A549 (cell line): ENCODE data around the gene BMAL1. TPM values are rescaled to one million over a fixed set of nuclear protein-coding genes. Genes with fewer than 3 reads are reported as not detected.

Source experiments
- ATAC-seq, 2 experiments: fragments of 200-7000 bp in 1 of 2; fragments of >200 bp in 1 of 2; cut with Nextera tagmentation in 1 of 2; cut with Tn5 transposase in 1 of 2; 3 replicates each; pipeline versions ENCODE4 v1.8.0 to v1.9.1; 2018 to 2020; ENCODE audit warnings: mild to moderate bottlenecking in 1 of 2, moderate library complexity in 1 of 2
- CTCF ChIA-PET: fragments of 300-600 bp; sonication (Branson Sonifier 250); formaldehyde crosslinking; extraction: SDS; loops from one replicate; lab custom pipeline; 2021; ENCODE audit warnings: antibody characterized with exemption, inconsistent platforms; lab: Yijun Ruan, JAX
- POLR2A ChIA-PET: fragments of 350-600 bp; formaldehyde crosslinking; extraction: SDS; loops from one replicate; lab custom pipeline; 2021; ENCODE audit warnings: antibody characterized with exemption, inconsistent platforms; lab: Yijun Ruan, JAX
- DNase-seq, 2 experiments: peaks; one replicate each; pipeline versions ENCODE4 v3.0.0 to v3.0.0-alpha.2; 2011 to 2016; ENCODE audit warnings: low read depth in 1 of 2, low spot score in 1 of 2
- FAIRE-seq: peaks from 2 replicates; lab custom pipeline; 2011; peaks lifted over from hg19 to GRCh38; lab: Jason Lieb, UNC
- H3K27ac ChIP-seq, 2 experiments: fragments of >200 bp; sonication (Bioruptor Twin); formaldehyde crosslinking; 3 replicates each; pipeline ENCODE4 v1.5.1; 2016 to 2017
- H3K4me1 ChIP-seq: fragments of >200 bp; sonication (Bioruptor Twin); formaldehyde crosslinking; 3 replicates; pipeline ENCODE4 v1.6.1; 2016
- H3K4me2 ChIP-seq: fragments of >200 bp; sonication (Bioruptor Twin); formaldehyde crosslinking; 3 replicates; pipeline ENCODE4 v1.6.1; 2016
- H3K4me3 ChIP-seq: fragments of >200 bp; sonication (Bioruptor Twin); formaldehyde crosslinking; 3 replicates; pipeline ENCODE4 v1.5.1; 2016
- H3K9me3 ChIP-seq: fragments of >200 bp; sonication (Bioruptor Twin); formaldehyde crosslinking; 3 replicates; pipeline ENCODE4 v1.6.1; 2016
- BHLHE40 ChIP-seq: IDR thresholded peaks from 2 replicates; pipeline ENCODE4 v1.6.1; 2012; ENCODE audit warnings: low read depth, low read length, inconsistent platforms
- CBX2 ChIP-seq: fragments of 200-600 bp; sonication (generic); IDR thresholded peaks from 2 replicates; pipeline ENCODE4 v1.6.1; 2016; ENCODE audit warnings: low read depth, mild to moderate bottlenecking, borderline replicate concordance
- CEBPB ChIP-seq, 2 experiments: fragments of >200 bp in 1 of 2; sonication (Bioruptor Twin) in 1 of 2; formaldehyde crosslinking in 1 of 2; IDR thresholded peaks; 2 replicates each; pipeline ENCODE4 v1.6.1; 2012 to 2016
- EHF ChIP-seq: fragments of 250-450 bp; sonication (Bioruptor Pico); IDR thresholded peaks from 2 replicates; pipeline ENCODE4 v1.5.0; 2020; ENCODE audit warnings: mild to moderate bottlenecking
- ELK1 ChIP-seq: fragments of 150-350 bp; IDR thresholded peaks from 2 replicates; pipeline ENCODE4 v1.6.1; 2014; ENCODE audit warnings: low read depth, mild to moderate bottlenecking, low read length
- ESRRA ChIP-seq: fragments of 150-350 bp; IDR thresholded peaks from 2 replicates; pipeline ENCODE4 v1.6.1; 2014; ENCODE audit warnings: mild to moderate bottlenecking, low read length, borderline replicate concordance
- FOSL2 ChIP-seq, 2 experiments: fragments of 450-650 bp in 1 of 2; fragments of >200 bp in 1 of 2; sonication (Bioruptor Twin) in 1 of 2; formaldehyde crosslinking; IDR thresholded peaks; 2 replicates each; pipeline versions ENCODE4 v1.5.0 to v1.6.1; 2016 to 2020; ENCODE audit warnings: mild to moderate bottlenecking in 1 of 2, moderate library complexity in 1 of 2
- HDAC2 ChIP-seq: fragments of 200-600 bp; sonication (generic); IDR thresholded peaks from 2 replicates; pipeline ENCODE4 v1.6.1; 2016
- HOXB5 ChIP-seq: fragments of 250-450 bp; sonication (Bioruptor Pico); IDR thresholded peaks from 2 replicates; pipeline ENCODE4 v1.5.0; 2020; ENCODE audit warnings: mild to moderate bottlenecking, moderate library complexity
- JUN ChIP-seq, 2 experiments: fragments of >200 bp; sonication (Bioruptor Twin); formaldehyde crosslinking; IDR thresholded peaks; 2 replicates in 1 of 2; 3 replicates in 1 of 2; pipeline ENCODE4 v1.6.1; 2016 to 2017
- JUNB ChIP-seq: fragments of >200 bp; sonication (Bioruptor Twin); formaldehyde crosslinking; IDR thresholded peaks from 2 replicates; pipeline ENCODE4 v1.6.1; 2016
- KDM1A ChIP-seq: fragments of 200-600 bp; sonication (generic); IDR thresholded peaks from 2 replicates; pipeline ENCODE4 v1.6.1; 2016; ENCODE audit warnings: low read depth, mild to moderate bottlenecking
- MAZ ChIP-seq: fragments of 150-350 bp; IDR thresholded peaks from 2 replicates; pipeline ENCODE4 v1.6.1; 2014; ENCODE audit warnings: antibody characterized with exemption, low read depth, low read length, borderline replicate concordance
- NFE2L2 ChIP-seq: fragments of 150-350 bp; conservative IDR thresholded peaks from 2 replicates; pipeline ENCODE4 v1.6.1; 2014; ENCODE audit warnings: low read length
- RARB ChIP-seq: fragments of 250-450 bp; sonication (Bioruptor Pico); IDR thresholded peaks from 2 replicates; pipeline ENCODE4 v1.8.0; 2021; ENCODE audit warnings: mild to moderate bottlenecking, moderate library complexity
- RFX5 ChIP-seq: fragments of 450-650 bp; IDR thresholded peaks from 2 replicates; pipeline ENCODE4 v1.7.1; 2014; ENCODE audit warnings: antibody characterized with exemption, mild to moderate bottlenecking, moderate library complexity
- RNF2 ChIP-seq: fragments of 200-600 bp; sonication (generic); IDR thresholded peaks from 2 replicates; pipeline ENCODE4 v1.6.1; 2016; ENCODE audit warnings: low read depth, mild to moderate bottlenecking, antibody characterized with exemption, moderate library complexity, borderline replicate concordance
- TP53 ChIP-seq: fragments of 250-450 bp; sonication (Bioruptor Pico); IDR thresholded peaks from 2 replicates; pipeline ENCODE4 v1.5.0; 2021; ENCODE audit warnings: mild to moderate bottlenecking, moderate library complexity
- ZC3H11A ChIP-seq: fragments of 450-650 bp; IDR thresholded peaks from 2 replicates; pipeline ENCODE4 v1.6.1; 2014; ENCODE audit warnings: antibody characterized with exemption, mild to moderate bottlenecking
- ZNF302 ChIP-seq: fragments of 250-450 bp; sonication (Bioruptor Pico); IDR thresholded peaks from 2 replicates; pipeline ENCODE4 v1.9.0; 2021; ENCODE audit warnings: inconsistent platforms, mild to moderate bottlenecking, moderate library complexity
- ZSCAN20 ChIP-seq: fragments of 250-450 bp; sonication (Bioruptor Pico); IDR thresholded peaks from 2 replicates; pipeline ENCODE4 v1.8.0; 2022; ENCODE audit warnings: mild to moderate bottlenecking, moderate library complexity
- WGBS: methylation state at CpG from one replicate; pipeline ENCODE4 v1.1.6; 2017; ENCODE audit errors: missing lambda C conversion rate; 5-methylcytosine and 5-hydroxymethylcytosine counted together
- polyA plus RNA-seq, 4 experiments: library from polyadenylated mRNA; depleted of rRNA in 3 of 4; stranded (reverse); fragments of >200 nt; fragmentation: RNase III in 1 of 4; extraction: RNeasy Plus Mini Kit Qiagen cat#74134 plus additional on column Dnase treatment in 1 of 4; gene quantifications; 2 replicates in 3 of 4; 3 replicates in 1 of 4; pipeline ENCODE4 v1.2.3, GENCODE V29; 2011 to 2017
- TF ChIP-seq, protein P1 (sequence below): fragments of >200 bp; sonication (Bioruptor Twin); formaldehyde crosslinking; IDR thresholded peaks from 2 replicates; pipeline ENCODE4 v1.6.1; 2016
- TF ChIP-seq, protein P2 (sequence below): IDR thresholded peaks from 2 replicates; pipeline ENCODE4 v1.6.1; 2012
- TF ChIP-seq, protein P3 (sequence below): fragments of >200 bp; sonication (Bioruptor Twin); formaldehyde crosslinking; IDR thresholded peaks from 3 replicates; pipeline ENCODE4 v1.5.1; 2016

BMAL1 gene
- polyA plus RNA-seq, 2 of the 4 experiments (the other 2 are of a cell fraction), result 28.6 to 29.2 TPM

DNA sequence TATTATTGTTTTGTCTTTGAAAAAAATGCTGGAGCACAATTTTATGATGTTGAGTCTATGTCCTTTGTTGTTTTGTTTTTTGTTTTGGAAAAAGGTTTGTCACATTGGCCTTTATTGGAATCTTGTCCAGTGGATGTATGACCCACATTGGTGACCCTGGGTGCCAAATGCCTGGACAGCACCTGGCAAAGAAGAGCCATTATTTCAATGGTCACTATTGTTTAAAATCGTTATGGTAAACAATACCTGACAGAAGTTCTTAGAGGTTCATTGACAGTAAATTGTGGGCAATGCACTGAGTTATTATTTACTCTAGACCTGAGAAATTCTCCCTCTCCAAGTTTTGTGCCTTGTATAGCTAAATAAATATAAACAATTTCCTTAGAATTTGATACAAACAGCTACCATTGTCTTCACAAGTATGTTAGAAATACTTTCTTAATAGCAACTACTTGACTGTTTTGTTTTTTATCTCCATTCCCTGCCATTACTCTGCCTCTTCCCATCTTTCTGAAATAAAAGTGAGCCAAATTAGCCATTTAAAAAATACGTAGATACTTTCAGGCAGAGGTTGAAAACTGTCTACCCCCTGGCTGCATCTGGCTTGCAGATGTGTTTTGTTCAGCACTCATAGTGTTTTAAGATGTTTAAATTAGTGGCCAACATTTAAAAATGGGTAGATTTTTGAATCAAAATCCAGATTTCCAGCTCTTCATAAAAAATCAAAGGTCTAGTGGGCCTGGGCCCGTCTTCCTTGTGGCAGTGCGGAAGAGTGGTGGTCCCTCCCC, 39.9 kb downstream of the BMAL1 start:
- WGBS, result 84% methylated on average over 4 of the region's 4 CpGs
- POLR2A ChIA-PET, result no interaction called here
- H3K27ac ChIP-seq, result no peak overlapping the region
- H3K9me3 ChIP-seq, result no peaks in the 10 kb centered on the region
- DNase-seq (no peak), ATAC-seq (no peak), FAIRE-seq (no peak)
- H3K4me1 ChIP-seq, result peaks cover 38% of the 10 kb centered on the region
- TF ChIP-seq ZNF302 (no peak), RNF2 (no peak), CEBPB (IDR thresholded peaks at IDR 0.05) (no peak), RFX5 (no peak), ELK1 (no peak), EHF (no peak), JUN (IDR thresholded peaks at IDR 0.05) (no peak), ZSCAN20 (CRISPR knock-in tag) (no peak), ESRRA (no peak), KDM1A (no peak), HDAC2 (no peak), TP53 (no peak), FOSL2 (IDR thresholded peaks at IDR 0.05) (no peak), FOSL2 (CRISPR knock-in tag; IDR thresholded peaks at IDR 0.05) (no peak), NFE2L2 (no peak)
- TF ChIP-seq, protein P1, sequence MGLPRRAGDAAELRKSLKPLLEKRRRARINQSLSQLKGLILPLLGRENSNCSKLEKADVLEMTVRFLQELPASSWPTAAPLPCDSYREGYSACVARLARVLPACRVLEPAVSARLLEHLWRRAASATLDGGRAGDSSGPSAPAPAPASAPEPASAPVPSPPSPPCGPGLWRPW, result no peak
- TF ChIP-seq, protein P2, sequence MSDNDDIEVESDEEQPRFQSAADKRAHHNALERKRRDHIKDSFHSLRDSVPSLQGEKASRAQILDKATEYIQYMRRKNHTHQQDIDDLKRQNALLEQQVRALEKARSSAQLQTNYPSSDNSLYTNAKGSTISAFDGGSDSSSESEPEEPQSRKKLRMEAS, result no peak
- TF ChIP-seq, protein P3, sequence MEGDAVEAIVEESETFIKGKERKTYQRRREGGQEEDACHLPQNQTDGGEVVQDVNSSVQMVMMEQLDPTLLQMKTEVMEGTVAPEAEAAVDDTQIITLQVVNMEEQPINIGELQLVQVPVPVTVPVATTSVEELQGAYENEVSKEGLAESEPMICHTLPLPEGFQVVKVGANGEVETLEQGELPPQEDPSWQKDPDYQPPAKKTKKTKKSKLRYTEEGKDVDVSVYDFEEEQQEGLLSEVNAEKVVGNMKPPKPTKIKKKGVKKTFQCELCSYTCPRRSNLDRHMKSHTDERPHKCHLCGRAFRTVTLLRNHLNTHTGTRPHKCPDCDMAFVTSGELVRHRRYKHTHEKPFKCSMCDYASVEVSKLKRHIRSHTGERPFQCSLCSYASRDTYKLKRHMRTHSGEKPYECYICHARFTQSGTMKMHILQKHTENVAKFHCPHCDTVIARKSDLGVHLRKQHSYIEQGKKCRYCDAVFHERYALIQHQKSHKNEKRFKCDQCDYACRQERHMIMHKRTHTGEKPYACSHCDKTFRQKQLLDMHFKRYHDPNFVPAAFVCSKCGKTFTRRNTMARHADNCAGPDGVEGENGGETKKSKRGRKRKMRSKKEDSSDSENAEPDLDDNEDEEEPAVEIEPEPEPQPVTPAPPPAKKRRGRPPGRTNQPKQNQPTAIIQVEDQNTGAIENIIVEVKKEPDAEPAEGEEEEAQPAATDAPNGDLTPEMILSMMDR, result no peak
- H3K4me3 ChIP-seq, result no peak overlapping the region
- no peak overlapping the region for H3K4me2 ChIP-seq
- CTCF ChIA-PET, result interaction anchor here (1.1 to 2.1 kb wide), 3 partner anchors 10 to 26 kb away, joined by 3 to 12 read pairs (median 3); no protein-coding TSS in a partner anchor

DNA sequence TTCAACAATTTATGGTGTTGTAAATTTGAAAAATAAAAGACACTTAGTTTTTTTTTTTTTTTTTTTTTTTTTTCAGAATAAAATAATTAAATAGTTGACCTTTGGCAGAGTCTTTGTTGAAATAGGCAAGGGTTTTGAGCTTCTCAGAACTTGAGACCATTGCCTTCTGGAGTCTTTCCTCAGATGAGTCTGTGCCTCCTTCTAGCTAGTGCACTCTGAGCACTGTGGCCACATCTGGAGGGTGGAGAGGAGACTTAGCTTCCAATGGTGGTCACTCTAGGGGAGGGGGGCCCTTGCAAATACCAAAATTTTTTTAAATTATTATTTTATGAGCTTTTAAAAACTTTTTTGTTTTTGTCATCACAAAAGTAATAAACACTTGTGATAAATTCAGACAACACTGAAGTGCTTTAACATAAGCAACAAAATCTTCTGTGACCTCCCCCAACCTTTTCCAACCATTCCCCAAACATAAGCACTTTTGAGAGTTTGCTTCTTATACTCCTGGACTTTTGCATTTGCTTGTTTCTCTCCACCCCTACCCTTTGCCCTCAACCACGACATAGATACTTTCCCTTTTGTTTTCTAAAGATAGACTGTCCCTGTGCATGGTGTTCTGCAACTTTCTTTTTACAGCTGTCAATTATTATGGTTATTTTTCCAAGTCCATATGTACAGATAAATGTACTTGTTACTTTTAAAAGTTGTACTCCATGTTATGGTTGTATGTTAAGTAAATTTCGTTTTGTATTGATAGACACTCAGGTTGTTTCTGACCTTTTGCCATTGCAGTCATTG, 41.1 kb downstream of the BMAL1 start:
- POLR2A ChIA-PET, result no interaction called here
- no peak for TF ChIP-seq CBX2
- no peak for TF ChIP-seq RFX5
- TF ChIP-seq RARB (CRISPR knock-in tag), result no peak
- no peak for TF ChIP-seq ZSCAN20 (CRISPR knock-in tag)
- no peak for TF ChIP-seq JUNB
- no peak for TF ChIP-seq ZC3H11A
- no peak for TF ChIP-seq MAZ
- TF ChIP-seq BHLHE40, result no peak
- TF ChIP-seq ZNF302, result no peak
- no peak for TF ChIP-seq HOXB5 (CRISPR knock-in tag)
- CTCF ChIA-PET, result interaction anchor here (0.7 to 2.1 kb wide), 4 partner anchors 9 to 34 kb away, joined by 3 to 12 read pairs (median 5); no protein-coding TSS in a partner anchor
- ATAC-seq (no peak), DNase-seq (no peak), FAIRE-seq (no peak)
- WGBS, result 19% methylated on average over 2 of the region's 2 CpGs
- H3K27ac ChIP-seq, result no peak overlapping the region
- H3K4me1 ChIP-seq, result peaks cover 42% of the 10 kb centered on the region
- no peaks in the 10 kb centered on the region for H3K9me3 ChIP-seq
- H3K4me3 ChIP-seq, result no peak overlapping the region
- peak overlapping the region; percentile 28 for H3K4me2 ChIP-seq
